ENCODE results near the gene EMID1.
A peak's percentile ranks its signal among the peaks of the same experiment; 100 is the strongest.
"Not testable (repeated sequence)": the region's sequence is repeated elsewhere in the genome, so short reads cannot be mapped to it uniquely, and the experiment has no call there.

Gene EMID1

DNA sequence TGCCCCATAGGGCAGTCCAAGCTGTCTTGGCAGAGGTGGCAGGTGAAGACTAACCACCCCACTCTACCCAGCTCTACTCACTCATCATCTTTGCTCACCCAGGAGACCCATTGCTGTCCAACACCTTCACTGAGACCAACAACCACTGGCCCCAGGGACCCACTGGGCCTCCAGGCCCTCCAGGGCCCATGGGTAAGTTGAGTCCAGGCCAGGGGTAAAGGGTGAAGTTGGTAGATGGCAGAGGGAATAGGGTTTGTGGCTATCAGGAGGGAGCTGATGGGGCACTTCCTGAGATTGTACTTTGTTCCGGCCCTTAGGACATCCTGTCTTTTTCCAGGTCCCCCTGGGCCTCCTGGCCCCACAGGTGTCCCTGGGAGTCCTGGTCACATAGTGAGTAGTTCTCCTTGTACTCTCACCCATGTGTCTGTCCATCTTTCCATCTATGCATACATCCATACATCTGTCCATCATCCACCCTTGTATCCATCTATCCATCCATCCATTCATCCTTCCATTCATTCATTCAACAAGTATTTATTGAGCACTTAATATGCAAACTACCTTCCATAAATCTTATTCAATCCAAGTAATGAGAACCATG lies 27.7 kb downstream of the EMID1 start:
- TF ChIP-seq, protein P1, sequence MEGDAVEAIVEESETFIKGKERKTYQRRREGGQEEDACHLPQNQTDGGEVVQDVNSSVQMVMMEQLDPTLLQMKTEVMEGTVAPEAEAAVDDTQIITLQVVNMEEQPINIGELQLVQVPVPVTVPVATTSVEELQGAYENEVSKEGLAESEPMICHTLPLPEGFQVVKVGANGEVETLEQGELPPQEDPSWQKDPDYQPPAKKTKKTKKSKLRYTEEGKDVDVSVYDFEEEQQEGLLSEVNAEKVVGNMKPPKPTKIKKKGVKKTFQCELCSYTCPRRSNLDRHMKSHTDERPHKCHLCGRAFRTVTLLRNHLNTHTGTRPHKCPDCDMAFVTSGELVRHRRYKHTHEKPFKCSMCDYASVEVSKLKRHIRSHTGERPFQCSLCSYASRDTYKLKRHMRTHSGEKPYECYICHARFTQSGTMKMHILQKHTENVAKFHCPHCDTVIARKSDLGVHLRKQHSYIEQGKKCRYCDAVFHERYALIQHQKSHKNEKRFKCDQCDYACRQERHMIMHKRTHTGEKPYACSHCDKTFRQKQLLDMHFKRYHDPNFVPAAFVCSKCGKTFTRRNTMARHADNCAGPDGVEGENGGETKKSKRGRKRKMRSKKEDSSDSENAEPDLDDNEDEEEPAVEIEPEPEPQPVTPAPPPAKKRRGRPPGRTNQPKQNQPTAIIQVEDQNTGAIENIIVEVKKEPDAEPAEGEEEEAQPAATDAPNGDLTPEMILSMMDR (IDR thresholded peaks at IDR 0.05; ENCODE audit: insufficient read depth, missing control alignments): no peak
- DNase-seq (ENCODE audit: insufficient read length, low spot score) (no peak), FAIRE-seq (no peak)

DNA sequence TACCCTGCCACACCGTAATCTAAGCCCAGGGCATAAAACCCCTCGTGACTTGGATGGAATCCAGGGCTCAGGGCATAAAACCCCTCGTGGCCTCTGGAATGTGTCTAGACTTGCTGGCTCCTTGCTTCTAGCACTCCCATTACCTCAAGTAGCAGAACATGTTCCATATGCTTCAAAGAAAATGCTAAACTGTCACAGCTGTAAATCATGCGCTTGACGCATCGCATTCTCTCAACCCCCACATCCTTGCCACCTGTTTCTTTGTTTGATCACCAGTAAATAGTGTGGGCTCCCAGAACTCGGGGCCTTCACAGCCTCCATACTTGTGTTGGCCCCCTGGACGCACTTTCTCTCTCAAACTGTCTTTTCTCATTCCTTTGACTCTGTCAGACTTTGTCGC lies 34.8 kb downstream of the EMID1 start:
- not testable (repeated sequence) for DNase-seq (ENCODE audit: insufficient read length, low spot score); FAIRE-seq

DNA sequence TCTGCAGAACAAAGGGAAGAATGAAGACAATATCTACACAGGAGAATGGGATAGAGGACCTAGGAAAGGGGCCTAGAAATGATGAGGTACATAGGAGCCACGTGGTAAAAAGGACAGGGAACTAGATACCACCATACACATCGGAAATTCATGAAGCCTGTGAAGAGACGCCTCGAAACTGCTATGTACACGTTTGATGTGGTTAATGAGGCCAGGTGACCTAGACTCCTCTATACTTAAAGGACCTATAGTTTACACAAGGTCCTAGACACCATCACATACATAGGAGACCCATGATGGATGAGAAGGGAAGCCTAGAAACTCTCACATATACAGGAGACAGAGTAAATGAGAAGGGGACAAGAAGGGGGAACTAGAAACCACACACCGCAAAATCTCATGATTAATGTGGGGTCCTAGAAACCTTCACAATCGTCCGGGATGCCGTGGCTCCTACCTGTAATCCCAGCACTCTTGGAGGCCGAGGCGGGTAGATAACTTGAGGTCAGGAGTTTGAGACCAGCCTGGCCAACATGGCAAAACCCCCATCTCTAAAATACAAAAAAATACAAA lies 38.3 kb downstream of the EMID1 start:
- TF ChIP-seq, protein P1 (IDR thresholded peaks at IDR 0.05; ENCODE audit: insufficient read depth, missing control alignments): no peak
- FAIRE-seq (no peak), DNase-seq (ENCODE audit: insufficient read length, low spot score) (no peak)

DNA sequence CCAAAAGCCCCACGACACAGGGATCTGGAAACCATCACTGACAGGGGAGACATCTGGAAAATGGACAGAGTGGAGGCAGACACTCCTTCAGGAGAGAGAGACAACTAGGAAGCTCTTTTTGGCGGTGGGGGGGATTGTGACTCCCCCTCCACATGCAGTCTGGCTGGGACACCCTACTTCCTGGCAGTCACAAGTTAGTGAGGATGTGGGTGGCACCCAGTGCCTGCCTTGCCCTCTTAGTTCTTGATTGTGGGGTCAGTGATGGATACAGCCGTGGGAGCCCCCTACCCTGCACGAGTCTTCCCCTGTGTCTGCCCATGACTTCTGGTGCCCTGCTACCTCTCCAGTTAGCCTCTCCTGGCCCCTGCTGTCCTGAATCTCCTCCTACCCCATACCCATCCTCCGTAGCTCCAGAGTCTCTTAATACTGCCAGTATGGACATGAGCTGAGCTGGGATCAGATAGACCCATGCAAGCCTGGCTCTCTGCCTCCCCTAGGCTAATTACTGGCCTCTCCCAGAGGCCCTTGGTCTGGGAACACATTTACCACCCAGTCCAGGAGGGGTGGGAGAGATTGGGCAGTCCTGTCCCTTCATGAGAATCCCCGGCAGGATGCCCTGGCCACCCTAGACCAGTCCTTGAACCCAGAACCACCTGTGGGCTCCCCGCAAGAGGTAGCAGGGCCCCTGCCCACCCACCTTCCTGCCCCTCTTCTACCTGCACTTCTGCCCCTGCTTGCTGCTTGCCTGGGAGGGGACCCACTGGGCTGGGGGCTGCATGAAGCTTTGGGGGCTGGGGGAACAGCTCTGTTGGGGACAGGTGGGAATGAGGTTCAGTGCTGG lies 39.3 kb downstream of the EMID1 start:
- FAIRE-seq (no peak), DNase-seq (ENCODE audit: insufficient read length, low spot score) (no peak)
- TF ChIP-seq, protein P1 (IDR thresholded peaks at IDR 0.05; ENCODE audit: insufficient read depth, missing control alignments): no peak

DNA sequence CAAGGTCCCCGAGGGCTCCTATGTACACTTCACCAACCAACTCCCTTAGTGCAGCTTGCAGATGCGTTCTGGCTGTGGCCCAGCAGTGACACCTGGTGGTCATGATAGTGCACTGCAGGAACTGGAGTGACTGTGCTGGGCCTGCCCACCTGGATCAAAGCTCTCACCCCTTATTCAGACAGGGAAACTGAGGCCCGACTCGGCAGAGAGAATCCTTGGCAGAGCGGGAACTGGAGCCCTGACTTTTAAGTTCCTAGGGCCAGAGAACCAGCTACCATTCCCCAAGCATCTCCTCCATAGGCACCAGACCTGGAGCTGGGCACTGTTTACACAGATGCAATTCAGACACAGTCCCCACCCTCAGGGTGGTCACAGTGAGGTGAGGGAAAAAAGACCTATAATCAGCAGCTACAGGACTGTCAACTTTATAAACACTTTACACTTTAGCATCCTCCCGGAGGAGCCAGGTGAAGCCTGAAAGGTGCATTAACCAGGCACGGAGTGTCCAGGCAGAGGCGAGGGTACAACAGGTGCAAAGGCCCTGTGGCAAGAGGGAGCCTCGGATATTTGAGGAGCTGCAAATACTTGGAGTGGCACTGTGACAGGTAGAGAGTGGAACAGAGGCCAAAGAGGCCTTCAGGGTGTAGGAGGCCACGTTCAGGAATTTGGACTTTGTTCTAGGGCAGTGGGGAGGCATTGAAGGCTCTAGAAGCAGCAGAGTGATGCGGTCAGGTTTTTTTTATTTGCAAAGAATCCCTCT lies 40.1 kb downstream of the EMID1 start:
- DNase-seq (ENCODE audit: insufficient read length, low spot score) (no peak), FAIRE-seq (no peak)
- TF ChIP-seq, protein P1 (IDR thresholded peaks at IDR 0.05; ENCODE audit: insufficient read depth, missing control alignments): peak; percentile 96

DNA sequence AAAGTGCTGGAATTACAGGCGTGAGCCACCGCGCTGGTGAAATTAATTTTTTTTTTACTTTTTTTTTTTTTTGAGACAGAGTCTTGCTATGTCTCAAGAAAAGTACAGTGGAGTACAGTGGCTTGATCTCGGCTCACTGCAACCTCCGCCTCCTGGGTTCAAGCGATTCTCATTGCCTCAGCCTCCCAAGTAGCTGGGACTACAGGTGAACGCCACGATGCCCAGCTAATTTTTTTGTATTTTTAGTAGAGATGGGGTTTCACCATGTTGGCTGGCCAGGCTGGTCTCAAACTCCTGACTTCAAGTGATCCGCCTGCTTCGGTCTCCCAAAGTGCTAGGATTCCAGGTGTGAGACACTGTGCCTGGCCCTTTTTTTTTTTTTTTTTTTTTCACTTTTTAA lies 42.2 kb downstream of the EMID1 start:
- not testable (repeated sequence) for FAIRE-seq; DNase-seq (ENCODE audit: insufficient read length, low spot score)

DNA sequence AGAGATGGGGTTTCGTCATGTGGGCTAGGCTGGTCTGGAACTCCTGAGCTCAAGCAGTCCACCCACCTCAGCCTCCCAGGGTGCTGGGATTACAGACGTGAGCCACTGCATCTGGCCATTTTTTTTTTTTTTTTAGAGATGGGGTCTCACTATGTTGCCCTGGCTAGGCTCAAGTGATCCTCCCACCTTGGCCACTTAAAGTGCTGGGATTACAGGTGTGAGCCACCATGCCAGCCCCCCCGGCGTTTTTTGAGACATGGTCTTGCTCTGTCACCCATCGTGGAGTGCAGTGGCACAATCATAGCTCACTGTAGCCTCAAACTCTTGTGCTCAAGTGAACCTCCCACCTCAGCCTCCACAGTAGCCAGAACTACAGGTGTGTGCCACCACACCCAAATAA lies 45.6 kb downstream of the EMID1 start:
- TF ChIP-seq, protein P1 (IDR thresholded peaks at IDR 0.05; ENCODE audit: insufficient read depth, missing control alignments): no peak
- no peak for DNase-seq (ENCODE audit: insufficient read length, low spot score)
- FAIRE-seq: no peak

All from D721Med (cell line).